NCI-H526 treated with DMSO at 0.1 percent for 48 hours (cell line): ENCODE measurements around the gene CUL9.

ENCODE experiments used
- DNase-seq: peaks from one replicate; lab custom pipeline; 2025; lab: John Stamatoyannopoulos, UW

CUL9 gene

GRCh38 chr6:43200541-43200940, 18.5 kb downstream of the CUL9 start:
- no peak for DNase-seq

GRCh38 chr6:43202451-43202850, 20.5 kb downstream of the CUL9 start:
- DNase-seq: no peak

DNA sequence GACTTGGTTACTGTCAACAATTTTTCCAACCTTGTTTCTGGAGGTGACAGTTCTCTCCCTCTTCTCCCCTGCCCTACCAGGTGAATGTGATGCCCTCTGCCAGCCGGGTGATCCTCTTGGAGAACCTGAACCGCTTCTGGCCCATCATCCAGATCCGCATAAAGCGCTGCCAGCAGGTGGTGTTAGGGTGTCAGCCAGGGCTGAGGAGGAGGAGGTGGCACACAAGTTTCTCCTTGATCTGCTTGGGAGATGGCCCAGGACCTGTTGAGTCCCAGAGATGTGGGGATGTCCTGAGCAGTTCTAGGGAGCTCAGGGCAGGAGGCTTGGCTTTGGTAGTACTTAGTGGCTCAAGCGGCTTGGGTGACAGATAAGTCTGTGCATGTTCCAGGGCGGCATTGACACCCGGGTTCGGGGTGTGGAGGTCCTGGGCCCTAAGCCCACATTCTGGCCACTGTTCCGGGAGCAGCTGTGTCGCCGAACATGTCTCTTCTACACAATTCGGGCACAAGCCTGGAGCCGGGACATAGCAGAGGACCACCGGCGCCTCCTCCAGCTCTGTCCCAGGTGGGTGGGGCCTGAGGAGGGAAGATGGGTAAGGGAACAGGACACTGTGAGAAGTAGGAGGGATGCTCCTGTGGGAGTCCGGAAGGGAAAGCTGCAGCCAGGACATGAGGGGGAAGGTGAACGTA, 21.2 kb downstream of the CUL9 start:
- no peak for DNase-seq

DNA sequence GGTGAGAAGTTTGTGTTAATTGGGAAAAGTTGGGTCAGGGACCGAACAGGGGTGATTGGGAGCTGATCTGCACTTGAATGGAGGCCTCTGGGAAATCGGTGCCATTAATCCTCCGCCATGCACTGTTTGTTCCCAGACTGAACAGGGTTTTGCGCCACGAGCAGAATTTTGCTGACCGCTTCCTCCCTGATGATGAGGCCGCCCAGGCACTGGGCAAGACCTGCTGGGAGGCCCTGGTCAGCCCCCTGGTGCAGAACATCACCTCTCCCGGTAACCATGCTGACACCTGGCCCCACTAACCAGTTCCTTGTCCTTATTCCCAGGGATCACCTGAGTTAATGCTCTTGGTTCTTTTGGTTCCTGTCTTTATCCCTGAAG, 21.7 kb downstream of the CUL9 start:
- no peak for DNase-seq

- no peak for DNase-seq
Observed at GRCh38 chr6:43204271-43205105, 22.5 kb downstream of the CUL9 start.

- no peak for DNase-seq
Observed at GRCh38 chr6:43205849-43206248, 23.9 kb downstream of the CUL9 start.

- no peak for DNase-seq
Observed at GRCh38 chr6:43207286-43207685, 25.3 kb downstream of the CUL9 start.

- no peak for DNase-seq
Observed at GRCh38 chr6:43211955-43212354, 30.0 kb downstream of the CUL9 start.

- no peak for DNase-seq
Observed at GRCh38 chr6:43213431-43213830, 31.4 kb downstream of the CUL9 start.

DNA sequence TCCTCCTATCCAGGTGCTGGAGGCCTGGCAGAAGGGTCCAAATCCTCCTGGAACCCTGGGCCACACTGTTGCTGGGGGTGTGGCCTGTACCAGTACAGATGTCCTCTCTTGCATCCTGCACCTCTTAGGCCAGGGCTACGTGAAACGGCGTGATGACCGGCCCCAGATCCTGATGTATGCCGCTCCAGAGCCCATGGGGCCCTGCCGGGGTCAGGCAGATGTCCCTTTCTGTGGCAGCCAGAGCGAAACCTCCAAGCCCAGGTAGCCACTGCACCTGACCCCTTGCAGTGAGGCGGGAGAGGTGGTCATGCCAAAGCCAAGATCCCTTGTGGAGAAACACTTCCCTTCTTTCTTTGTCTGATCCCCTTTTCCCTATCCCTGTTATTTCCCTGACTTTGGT, 33.1 kb downstream of the CUL9 start:
- no peak for DNase-seq

- DNase-seq: no peak
Observed at GRCh38 chr6:43216200-43216599, 34.2 kb downstream of the CUL9 start.

GRCh38 chr6:43217351-43217750, 35.4 kb downstream of the CUL9 start:
- DNase-seq: no peak

DNA sequence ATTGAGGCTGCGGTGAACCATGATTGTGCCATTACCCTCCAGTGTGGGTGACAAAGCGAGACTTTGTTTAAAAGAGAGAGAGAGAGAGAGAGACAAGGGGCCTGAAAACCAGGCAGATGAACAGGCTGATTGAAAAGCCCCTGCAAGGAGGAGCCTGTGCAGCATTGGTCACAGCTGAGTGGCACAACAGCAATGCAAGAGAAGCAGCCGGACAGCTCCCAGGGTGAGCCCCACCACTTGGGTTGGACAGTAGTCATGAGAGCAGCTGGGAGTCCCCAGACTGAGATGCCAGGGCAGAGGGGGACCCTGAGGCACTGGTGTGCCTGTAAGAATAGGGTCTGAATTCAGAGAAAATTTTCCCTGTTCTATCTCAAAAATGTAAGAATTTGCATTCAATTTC, 37.1 kb downstream of the CUL9 start:
- no peak for DNase-seq

- no peak for DNase-seq
Observed at GRCh38 chr6:43219814-43220213, 37.8 kb downstream of the CUL9 start.

- DNase-seq: no peak
Observed at GRCh38 chr6:43220439-43220951, 38.5 kb downstream of the CUL9 start.

GRCh38 chr6:43221046-43221972, 39.3 kb downstream of the CUL9 start:
- DNase-seq: no peak

DNA sequence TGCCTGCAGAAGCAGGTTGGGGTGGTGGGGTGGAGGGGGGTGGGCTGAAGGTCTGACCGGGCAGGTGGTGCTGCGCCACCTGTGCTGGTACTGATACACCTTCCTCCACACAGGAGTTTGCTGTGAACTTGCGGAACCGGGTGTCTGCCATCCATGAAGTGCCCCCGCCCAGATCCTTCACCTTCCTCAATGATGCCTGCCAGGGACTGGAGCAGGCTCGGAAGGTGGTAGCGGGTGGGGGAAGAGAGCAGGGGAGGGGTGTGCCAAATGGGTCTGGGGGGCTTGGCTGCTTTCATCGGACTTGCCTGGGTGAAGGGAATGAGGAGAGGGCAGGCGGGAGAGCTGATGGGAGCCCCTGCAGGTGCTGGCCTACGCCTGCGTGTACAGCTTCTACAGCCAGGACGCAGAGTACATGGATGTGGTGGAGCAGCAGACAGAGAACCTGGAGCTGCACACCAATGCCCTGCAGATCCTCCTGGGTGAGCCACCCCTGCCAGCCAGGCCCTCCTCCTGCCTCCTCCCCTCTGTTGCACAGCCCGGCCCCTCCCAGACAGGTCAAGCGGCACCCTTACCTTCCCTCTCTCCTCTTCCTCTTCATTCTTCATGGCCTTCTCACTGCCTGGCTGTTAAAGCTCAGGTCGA, 40.5 kb downstream of the CUL9 start:
- no peak for DNase-seq

GRCh38 chr6:43223175-43223574, 41.2 kb downstream of the CUL9 start:
- DNase-seq: no peak

DNA sequence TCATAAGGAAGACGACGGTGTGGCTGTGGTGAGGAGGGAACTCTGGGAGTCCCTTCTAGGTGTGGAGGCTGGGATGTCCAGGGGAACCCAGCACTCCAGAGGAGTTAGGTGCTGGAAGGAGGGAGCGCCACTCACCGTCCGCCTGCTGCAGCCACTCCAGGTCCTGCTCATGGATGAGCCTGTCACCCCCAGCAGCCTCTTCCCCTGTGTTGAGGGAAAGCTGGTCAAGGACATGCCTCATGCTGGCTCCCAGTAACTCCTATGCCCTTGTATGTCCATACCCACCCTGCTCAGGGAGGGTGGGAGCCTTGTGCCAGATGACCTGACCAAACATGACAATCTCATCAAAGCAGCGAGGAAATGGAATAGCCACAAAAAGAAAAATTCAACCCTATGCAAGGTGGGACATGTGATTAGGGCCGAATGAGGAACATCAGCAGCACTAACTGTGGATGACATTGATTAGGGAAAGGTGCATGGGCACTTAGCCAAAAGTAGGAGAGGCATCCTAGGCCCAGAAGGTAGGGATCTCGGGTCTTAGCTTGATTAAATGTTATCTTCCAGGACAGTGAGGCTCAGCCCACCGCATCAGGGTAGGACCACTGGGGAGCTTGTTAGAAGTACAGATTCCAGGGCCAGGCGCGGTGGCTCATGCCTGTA, 44.3 kb downstream of the CUL9 start:
- DNase-seq: no peak

GRCh38 chr6:43228951-43229802, 47.2 kb downstream of the CUL9 start, which contains the start of gene DNPH1:
Gene DNPH1 (minus strand): TSS chr6:43229481. CDS start chr6:43229456, 25 bp downstream.
- DNase-seq: peak; percentile 36
